Neural progenitor cell (in vitro differentiated cells): Measurements from ENCODE around the gene WDR62. TPM values are rescaled to one million over a fixed set of nuclear protein-coding genes. Genes with fewer than 3 reads are reported as not detected.

Experiments
- DNase-seq: peaks from one replicate; pipeline ENCODE4 v3.0.0-alpha.2; 2016; ENCODE audit warnings: low spot score
- H2AFZ ChIP-seq: fragments of 200-600 bp; sonication (generic); replicated peaks from 2 replicates; pipeline ENCODE4 v1.6.1; 2016; ENCODE audit warnings: antibody characterized with exemption
- H3F3A ChIP-seq: fragments of 200-600 bp; sonication (generic); 2 replicates; pipeline ENCODE4 v1.6.1; 2016; ENCODE audit warnings: antibody characterized with exemption, low read depth
- H3K27ac ChIP-seq: fragments of 200-600 bp; sonication (generic); 2 replicates; pipeline ENCODE4 v1.5.1; 2016; ENCODE audit warnings: mild to moderate bottlenecking
- H3K27me3 ChIP-seq: fragments of 200-600 bp; sonication (generic); 2 replicates; pipeline ENCODE4 v1.6.1; 2016; ENCODE audit warnings: mild to moderate bottlenecking, moderate library complexity
- H3K36me3 ChIP-seq: fragments of 200-600 bp; sonication (generic); 2 replicates; pipeline ENCODE4 v1.5.1; 2016
- H3K4me1 ChIP-seq: fragments of 200-600 bp; sonication (generic); 2 replicates; pipeline ENCODE4 v1.6.1; 2016; ENCODE audit warnings: mixed run types
- H3K4me2 ChIP-seq: fragments of 200-600 bp; sonication (generic); 2 replicates; pipeline ENCODE4 v1.6.1; 2016
- H3K4me3 ChIP-seq: fragments of 200-600 bp; sonication (generic); 2 replicates; pipeline ENCODE4 v1.5.1; 2016
- H3K79me2 ChIP-seq: fragments of 200-600 bp; sonication (generic); 2 replicates; pipeline ENCODE4 v1.6.1; 2016; ENCODE audit warnings: low read depth
- H3K9ac ChIP-seq: fragments of 200-600 bp; sonication (generic); 2 replicates; pipeline ENCODE4 v1.6.1; 2016
- H3K9me3 ChIP-seq: fragments of 200-600 bp; sonication (generic); 2 replicates; pipeline ENCODE4 v1.5.1; 2016; ENCODE audit warnings: low read depth
- H4K20me1 ChIP-seq: fragments of 200-600 bp; sonication (generic); 2 replicates; pipeline ENCODE4 v1.6.1; 2016; ENCODE audit warnings: low read depth
- H3K27ac Mint-ChIP-seq: 3 replicates; pipeline ENCODE4 v1.8.0; 2021; ENCODE audit warnings: mixed read lengths
- H3K27me3 Mint-ChIP-seq: 2 replicates; pipeline ENCODE4 v1.8.0; 2022; ENCODE audit warnings: low read depth, mild to moderate bottlenecking, inconsistent platforms, moderate library complexity, mixed read lengths; ENCODE audit not compliant: insufficient read depth
- H3K36me3 Mint-ChIP-seq: 3 replicates; pipeline ENCODE4 v1.8.0; 2021; ENCODE audit warnings: mixed read lengths
- H3K4me1 Mint-ChIP-seq: 3 replicates; pipeline ENCODE4 v1.8.0; 2021; ENCODE audit warnings: mixed read lengths
- H3K4me3 Mint-ChIP-seq: 3 replicates; pipeline ENCODE4 v1.8.0; 2021; ENCODE audit warnings: mild to moderate bottlenecking, moderate library complexity, mixed read lengths
- H3K9me3 Mint-ChIP-seq: 3 replicates; pipeline ENCODE4 v1.8.0; 2020; ENCODE audit warnings: mixed read lengths
- CTCF ChIP-seq: fragments of 200-600 bp; sonication (generic); IDR thresholded peaks from 2 replicates; pipeline ENCODE4 v1.5.1; 2017; ENCODE audit warnings: antibody characterized with exemption, mild to moderate bottlenecking
- EZH2 ChIP-seq: fragments of 200-600 bp; sonication (generic); IDR thresholded peaks from 2 replicates; pipeline ENCODE4 v1.6.1; 2017; ENCODE audit warnings: antibody characterized with exemption, mild to moderate bottlenecking, moderate library complexity
- EZH2phosphoT487 ChIP-seq: fragments of 200-600 bp; sonication (generic); IDR thresholded peaks from 2 replicates; pipeline ENCODE4 v1.6.1; 2017; ENCODE audit warnings: antibody characterized with exemption
- total RNA-seq: library from RNA; depleted of rRNA; stranded (reverse); fragments of >200 nt; gene quantifications from 2 replicates; pipeline ENCODE4 v1.2.3, GENCODE V29; 2015; ENCODE audit warnings: low replicate concordance

The WDR62 gene
- total RNA-seq, 1 donor from 2014 or later: 12.0 TPM

- Histone ChIP-seq H2AFZ (peak within 1 kb of the TSS; percentile 81), H3K9ac (peak within 1 kb of the TSS; percentile 45), H3K9me3 (no peaks in the 10 kb centered on the region), H3K79me2 (peaks cover 29% of the 10 kb centered on the region), H4K20me1 (peaks cover 22% of the 10 kb centered on the region), H3K27me3 (no peaks in the 10 kb centered on the region), H3K36me3 (no peaks in the 10 kb centered on the region), H3F3A (peaks cover 39% of the 10 kb centered on the region), H3K4me3 (peak within 1 kb of the TSS; percentile 85), H3K27ac (no peak within 1 kb of the TSS), H3K4me2 (peak within 1 kb of the TSS; percentile 97), H3K4me1 (peaks cover 27% of the 10 kb centered on the region)
- DNase-seq: peak; percentile 100
- no peaks in the 10 kb centered on the region for H3K9me3 Mint-ChIP-seq
- H3K4me3 Mint-ChIP-seq: peak within 1 kb of the TSS; percentile 96
- peak within 1 kb of the TSS; percentile 92 for H3K27ac Mint-ChIP-seq
- H3K27me3 Mint-ChIP-seq: peaks cover 13% of the 10 kb centered on the region
- H3K4me1 Mint-ChIP-seq: peaks cover 21% of the 10 kb centered on the region
- H3K36me3 Mint-ChIP-seq: peaks cover 10% of the 10 kb centered on the region
- no peak for TF ChIP-seq EZH2
- TF ChIP-seq EZH2phosphoT487: no peak
- TF ChIP-seq CTCF: no peak
These were observed 60.2 kb downstream of the WDR62 start, which contains the start of gene POLR2I for GRCh38 chr19:36114721-36115452. Gene POLR2I, minus strand, starts transcription at chr19:36114875. Its CDS starts 19 bp downstream, at chr19:36114856.

- H3K4me3 ChIP-seq: peak within 1 kb of the TSS; percentile 85
- H3F3A ChIP-seq: peaks cover 33% of the 10 kb centered on the region
- H3K4me2 ChIP-seq: peak within 1 kb of the TSS; percentile 97
- H3K27me3 Mint-ChIP-seq: peaks cover 13% of the 10 kb centered on the region
- peaks cover 30% of the 10 kb centered on the region for H3K4me1 ChIP-seq
- peak within 1 kb of the TSS; percentile 81 for H2AFZ ChIP-seq
- H3K36me3 Mint-ChIP-seq: peaks cover 11% of the 10 kb centered on the region
- H3K9me3 ChIP-seq: no peaks in the 10 kb centered on the region
- peak within 1 kb of the TSS; percentile 96 for H3K4me3 Mint-ChIP-seq
- peak within 1 kb of the TSS; percentile 92 for H3K27ac Mint-ChIP-seq
- H3K27ac ChIP-seq: no peak within 1 kb of the TSS
- H3K79me2 ChIP-seq: peaks cover 29% of the 10 kb centered on the region
- H3K9ac ChIP-seq: peak within 1 kb of the TSS; percentile 45
- TF ChIP-seq CTCF (no peak), EZH2phosphoT487 (no peak), EZH2 (no peak)
- H3K36me3 ChIP-seq: no peaks in the 10 kb centered on the region
- no peaks in the 10 kb centered on the region for H3K27me3 ChIP-seq
- H3K9me3 Mint-ChIP-seq: no peaks in the 10 kb centered on the region
- peaks cover 23% of the 10 kb centered on the region for H3K4me1 Mint-ChIP-seq
- peak; percentile 86 for DNase-seq
- H4K20me1 ChIP-seq: peaks cover 23% of the 10 kb centered on the region
These were observed 61.0 kb downstream of the WDR62 start, which contains the start of gene TBCB for GRCh38 chr19:36115453-36116343. Gene TBCB, plus strand, starts transcription at chr19:36115468. Its CDS starts 93 bp downstream, at chr19:36115561.

GRCh38 chr19:36116344-36116637, 61.6 kb downstream of the WDR62 start:
- Histone ChIP-seq H3K27ac (no peak overlapping the region), H3K79me2 (peaks cover 29% of the 10 kb centered on the region), H3K36me3 (no peaks in the 10 kb centered on the region), H3K9me3 (no peaks in the 10 kb centered on the region), H3F3A (peaks cover 27% of the 10 kb centered on the region), H4K20me1 (peaks cover 20% of the 10 kb centered on the region), H3K4me2 (peak overlapping the region; percentile 69), H3K4me1 (peaks cover 24% of the 10 kb centered on the region), H3K4me3 (peak overlapping the region; percentile 85), H3K27me3 (no peaks in the 10 kb centered on the region), H2AFZ (no peak overlapping the region), H3K9ac (no peak overlapping the region)
- Mint-ChIP-seq H3K27ac (no peak overlapping the region), H3K36me3 (peaks cover 11% of the 10 kb centered on the region), H3K4me3 (peak overlapping the region; percentile 96), H3K9me3 (no peaks in the 10 kb centered on the region), H3K4me1 (peaks cover 23% of the 10 kb centered on the region), H3K27me3 (peaks cover 13% of the 10 kb centered on the region)
- no peak for DNase-seq
- TF ChIP-seq EZH2: no peak
- no peak for TF ChIP-seq CTCF
- no peak for TF ChIP-seq EZH2phosphoT487
